Erythroblast (primary cell): Measurements from ENCODE around the gene CLDN24.
A peak's percentile ranks its signal among the peaks of the same experiment; 100 is the strongest.

ENCODE experiments used
- DNase-seq, 2 experiments: peaks; one replicate each; lab custom pipeline; 2025; lab: John Stamatoyannopoulos, UW
- GATA1 ChIP-seq: IDR thresholded peaks from 2 replicates; pipeline ENCODE4 v1.6.1; 2011; ENCODE audit warnings: low read depth, mild to moderate bottlenecking, control low read depth, low read length, moderate library complexity
- POLR2A ChIP-seq: IDR thresholded peaks from 2 replicates; pipeline ENCODE4 v1.6.1; 2011; ENCODE audit warnings: mild to moderate bottlenecking, low read length

CLDN24 gene

GRCh38 chr4:183295711-183296110 lies 26.5 kb downstream of the CLDN24 start:
- TF ChIP-seq POLR2A (no peak), GATA1 (no peak)
- no peak for DNase-seq

GRCh38 chr4:183291070-183291469 lies 31.2 kb downstream of the CLDN24 start:
- TF ChIP-seq POLR2A (no peak), GATA1 (no peak)
- DNase-seq = no peak

GRCh38 chr4:183289688-183290087 lies 32.5 kb downstream of the CLDN24 start:
- no peak for TF ChIP-seq POLR2A
- no peak for TF ChIP-seq GATA1
- peak; percentile 17 to 20 for DNase-seq

GRCh38 chr4:183288955-183289354 lies 33.3 kb downstream of the CLDN24 start:
- TF ChIP-seq POLR2A = no peak
- TF ChIP-seq GATA1 = no peak
- peak in 1 of 2 experiments; percentile 6 for DNase-seq

- no peak for TF ChIP-seq POLR2A
- no peak for TF ChIP-seq GATA1
- no peak for DNase-seq
Observed at GRCh38 chr4:183287677-183288076, 34.5 kb downstream of the CLDN24 start.

GRCh38 chr4:183287309-183287659 lies 34.9 kb downstream of the CLDN24 start:
- no peak for TF ChIP-seq GATA1
- TF ChIP-seq POLR2A = no peak
- DNase-seq = no peak

GRCh38 chr4:183286590-183287308 lies 35.5 kb downstream of the CLDN24 start:
- no peak for DNase-seq
- TF ChIP-seq POLR2A (no peak), GATA1 (no peak)

GRCh38 chr4:183285886-183286285 lies 36.3 kb downstream of the CLDN24 start:
- DNase-seq = no peak
- TF ChIP-seq GATA1 = no peak
- TF ChIP-seq POLR2A = no peak

- DNase-seq = no peak
Observed at GRCh38 chr4:183284965-183285364, 37.3 kb downstream of the CLDN24 start.

GRCh38 chr4:183284258-183284785 lies 37.9 kb downstream of the CLDN24 start:
- TF ChIP-seq GATA1 (no peak), POLR2A (no peak)
- DNase-seq = no peak

More at GRCh38 chr4:183284965-183285364, 37.3 kb downstream of the CLDN24 start:
- TF ChIP-seq POLR2A (no peak), GATA1 (no peak)

- TF ChIP-seq GATA1 (no peak), POLR2A (no peak)
- DNase-seq = no peak
Observed at GRCh38 chr4:183276106-183276505, 46.1 kb downstream of the CLDN24 start.

GRCh38 chr4:183272384-183272783 lies 49.8 kb downstream of the CLDN24 start:
- no peak for TF ChIP-seq GATA1
- TF ChIP-seq POLR2A = no peak
- no peak for DNase-seq
